ENCODE results near the gene SLC36A4. TPM values are rescaled to one million over a fixed set of nuclear protein-coding genes. Genes with fewer than 3 reads are reported as not detected.

SLC36A4 gene
- polyA plus RNA-seq, 4 donors, result 0.45 to 4.9 (median 2.4) TPM

GRCh38 chr11:93229876-93230275, 32.1 kb upstream of the SLC36A4 start:
- Histone ChIP-seq H3K9me3 (ENCODE audit: control insufficient read depth in 2 of 2, insufficient read depth in 1 of 2, low read depth in 1 of 2, low read length in 1 of 2) (no peaks in the 10 kb centered on the region), H3K4me3 (ENCODE audit: low read depth in 1 of 3, low read length in 3 of 3) (no peak overlapping the region), H3K27ac (ENCODE audit: low read depth in 1 of 3, low read length in 2 of 3) (no peak overlapping the region), H3K27me3 (ENCODE audit: control insufficient read depth in 3 of 3, insufficient read depth in 3 of 3, low read length in 3 of 3) (peaks cover 0 to 4% (median 0%) of the 10 kb centered on the region in 3 donors), H3K4me1 (ENCODE audit: control insufficient read depth in 3 of 3, insufficient read depth in 2 of 3, low read depth in 1 of 3, low read length in 2 of 3) (no peaks in the 10 kb centered on the region), H3K36me3 (ENCODE audit: control insufficient read depth in 3 of 3, insufficient read depth in 2 of 3, low read depth in 1 of 3, low read length in 3 of 3) (no peaks in the 10 kb centered on the region)
- 95 to 98% (median 98%) methylated on average over 1 of the region's 1 CpG for WGBS, 3 donors
- FAIRE-seq, result no peak
- no peak for DNase-seq

GRCh38 chr11:93225662-93226061, 27.9 kb upstream of the SLC36A4 start:
- no peaks in the 10 kb centered on the region for H3K27me3 ChIP-seq (ENCODE audit: control insufficient read depth in 3 of 3, insufficient read depth in 3 of 3, low read length in 3 of 3)
- 23 to 28% (median 24%) methylated on average over 2 of the region's 2 CpGs for WGBS, 3 donors
- FAIRE-seq, result no peak

GRCh38 chr11:93221539-93221938, 23.7 kb upstream of the SLC36A4 start:
- DNase-seq, result peak; percentile 22 to 45
- Histone ChIP-seq H3K27me3 (ENCODE audit: control insufficient read depth in 3 of 3, insufficient read depth in 3 of 3, low read length in 3 of 3) (no peaks in the 10 kb centered on the region), H3K36me3 (ENCODE audit: control insufficient read depth in 3 of 3, insufficient read depth in 2 of 3, low read depth in 1 of 3, low read length in 3 of 3) (no peaks in the 10 kb centered on the region), H3K4me3 (ENCODE audit: low read depth in 1 of 3, low read length in 3 of 3) (no peak overlapping the region), H3K27ac (ENCODE audit: low read depth in 1 of 3, low read length in 2 of 3) (no peak overlapping the region), H3K9me3 (ENCODE audit: control insufficient read depth in 2 of 2, insufficient read depth in 1 of 2, low read depth in 1 of 2, low read length in 1 of 2) (no peaks in the 10 kb centered on the region), H3K4me1 (ENCODE audit: control insufficient read depth in 3 of 3, insufficient read depth in 2 of 3, low read depth in 1 of 3, low read length in 2 of 3) (no peaks in the 10 kb centered on the region)
- WGBS, 3 donors, result 31 to 57% (median 37%) methylated on average over 4 of the region's 4 CpGs
- no peak for FAIRE-seq

More at GRCh38 chr11:93225662-93226061, 27.9 kb upstream of the SLC36A4 start:
- no peak overlapping the region for H3K4me3 ChIP-seq (ENCODE audit: low read depth in 1 of 3, low read length in 3 of 3)
- H3K4me1 ChIP-seq (ENCODE audit: control insufficient read depth in 3 of 3, insufficient read depth in 2 of 3, low read depth in 1 of 3, low read length in 2 of 3), result no peaks in the 10 kb centered on the region
- no peaks in the 10 kb centered on the region for H3K9me3 ChIP-seq (ENCODE audit: control insufficient read depth in 2 of 2, insufficient read depth in 1 of 2, low read depth in 1 of 2, low read length in 1 of 2)
- no peaks in the 10 kb centered on the region for H3K36me3 ChIP-seq (ENCODE audit: control insufficient read depth in 3 of 3, insufficient read depth in 2 of 3, low read depth in 1 of 3, low read length in 3 of 3)
- DNase-seq, result no peak
- H3K27ac ChIP-seq (ENCODE audit: low read depth in 1 of 3, low read length in 2 of 3), result no peak overlapping the region

- no peak for DNase-seq
- H3K36me3 ChIP-seq (ENCODE audit: control insufficient read depth in 3 of 3, insufficient read depth in 2 of 3, low read depth in 1 of 3, low read length in 3 of 3), result no peaks in the 10 kb centered on the region
- no peak overlapping the region for H3K27ac ChIP-seq (ENCODE audit: low read depth in 1 of 3, low read length in 2 of 3)
- H3K4me3 ChIP-seq (ENCODE audit: low read depth in 1 of 3, low read length in 3 of 3), result no peak overlapping the region
- no peak for FAIRE-seq
- no peaks in the 10 kb centered on the region for H3K4me1 ChIP-seq (ENCODE audit: control insufficient read depth in 3 of 3, insufficient read depth in 2 of 3, low read depth in 1 of 3, low read length in 2 of 3)
- H3K27me3 ChIP-seq (ENCODE audit: control insufficient read depth in 3 of 3, insufficient read depth in 3 of 3, low read length in 3 of 3), result peaks cover 0 to 2% (median 0%) of the 10 kb centered on the region in 3 donors
- H3K9me3 ChIP-seq (ENCODE audit: control insufficient read depth in 2 of 2, insufficient read depth in 1 of 2, low read depth in 1 of 2, low read length in 1 of 2), result no peaks in the 10 kb centered on the region
Measured at GRCh38 chr11:93220078-93220477, 22.3 kb upstream of the SLC36A4 start.

GRCh38 chr11:93219440-93219839, 21.6 kb upstream of the SLC36A4 start:
- Histone ChIP-seq H3K27me3 (ENCODE audit: control insufficient read depth in 3 of 3, insufficient read depth in 3 of 3, low read length in 3 of 3) (peaks cover 0 to 2% (median 0%) of the 10 kb centered on the region in 3 donors), H3K4me1 (ENCODE audit: control insufficient read depth in 3 of 3, insufficient read depth in 2 of 3, low read depth in 1 of 3, low read length in 2 of 3) (no peaks in the 10 kb centered on the region), H3K27ac (ENCODE audit: low read depth in 1 of 3, low read length in 2 of 3) (no peak overlapping the region), H3K9me3 (ENCODE audit: control insufficient read depth in 2 of 2, insufficient read depth in 1 of 2, low read depth in 1 of 2, low read length in 1 of 2) (no peaks in the 10 kb centered on the region), H3K36me3 (ENCODE audit: control insufficient read depth in 3 of 3, insufficient read depth in 2 of 3, low read depth in 1 of 3, low read length in 3 of 3) (no peaks in the 10 kb centered on the region), H3K4me3 (ENCODE audit: low read depth in 1 of 3, low read length in 3 of 3) (no peak overlapping the region)
- 70 to 74% (median 70%) methylated on average over 2 of the region's 2 CpGs for WGBS, 3 donors
- FAIRE-seq, result no peak
- no peak for DNase-seq

GRCh38 chr11:93216511-93217101, 18.8 kb upstream of the SLC36A4 start:
- 29 to 38% (median 37%) methylated on average over 5 of the region's 5 CpGs for WGBS, 3 donors
- Histone ChIP-seq H3K4me3 (ENCODE audit: low read depth in 1 of 3, low read length in 3 of 3) (no peak overlapping the region), H3K36me3 (ENCODE audit: control insufficient read depth in 3 of 3, insufficient read depth in 2 of 3, low read depth in 1 of 3, low read length in 3 of 3) (no peaks in the 10 kb centered on the region), H3K27ac (ENCODE audit: low read depth in 1 of 3, low read length in 2 of 3) (no peak overlapping the region), H3K9me3 (ENCODE audit: control insufficient read depth in 2 of 2, insufficient read depth in 1 of 2, low read depth in 1 of 2, low read length in 1 of 2) (no peaks in the 10 kb centered on the region), H3K4me1 (ENCODE audit: control insufficient read depth in 3 of 3, insufficient read depth in 2 of 3, low read depth in 1 of 3, low read length in 2 of 3) (no peaks in the 10 kb centered on the region), H3K27me3 (ENCODE audit: control insufficient read depth in 3 of 3, insufficient read depth in 3 of 3, low read length in 3 of 3) (peaks cover 0 to 2% (median 0%) of the 10 kb centered on the region in 3 donors)
- DNase-seq, result peak in 1 of 2 donors; percentile 40
- no peak for FAIRE-seq

GRCh38 chr11:93213622-93214021, 15.8 kb upstream of the SLC36A4 start:
- Histone ChIP-seq H3K27me3 (ENCODE audit: control insufficient read depth in 3 of 3, insufficient read depth in 3 of 3, low read length in 3 of 3) (peaks cover 0 to 2% (median 0%) of the 10 kb centered on the region in 3 donors), H3K27ac (ENCODE audit: low read depth in 1 of 3, low read length in 2 of 3) (no peak overlapping the region), H3K9me3 (ENCODE audit: control insufficient read depth in 2 of 2, insufficient read depth in 1 of 2, low read depth in 1 of 2, low read length in 1 of 2) (peaks cover 0 to 3% of the 10 kb centered on the region in 2 donors), H3K4me3 (ENCODE audit: low read depth in 1 of 3, low read length in 3 of 3) (no peak overlapping the region), H3K36me3 (ENCODE audit: control insufficient read depth in 3 of 3, insufficient read depth in 2 of 3, low read depth in 1 of 3, low read length in 3 of 3) (no peaks in the 10 kb centered on the region), H3K4me1 (ENCODE audit: control insufficient read depth in 3 of 3, insufficient read depth in 2 of 3, low read depth in 1 of 3, low read length in 2 of 3) (no peaks in the 10 kb centered on the region)
- DNase-seq (no peak), FAIRE-seq (no peak)

- Histone ChIP-seq H3K9me3 (ENCODE audit: control insufficient read depth in 2 of 2, insufficient read depth in 1 of 2, low read depth in 1 of 2, low read length in 1 of 2) (peaks cover 0 to 11% of the 10 kb centered on the region in 2 donors), H3K4me1 (ENCODE audit: control insufficient read depth in 3 of 3, insufficient read depth in 2 of 3, low read depth in 1 of 3, low read length in 2 of 3) (no peaks in the 10 kb centered on the region), H3K4me3 (ENCODE audit: low read depth in 1 of 3, low read length in 3 of 3) (no peak overlapping the region), H3K36me3 (ENCODE audit: control insufficient read depth in 3 of 3, insufficient read depth in 2 of 3, low read depth in 1 of 3, low read length in 3 of 3) (no peaks in the 10 kb centered on the region), H3K27ac (ENCODE audit: low read depth in 1 of 3, low read length in 2 of 3) (no peak overlapping the region), H3K27me3 (ENCODE audit: control insufficient read depth in 3 of 3, insufficient read depth in 3 of 3, low read length in 3 of 3) (peaks cover 0 to 6% (median 0%) of the 10 kb centered on the region in 3 donors)
- 43 to 56% (median 47%) methylated on average over 4 of the region's 4 CpGs for WGBS, 3 donors
- FAIRE-seq, result no peak
- no peak for DNase-seq
Measured at GRCh38 chr11:93212094-93212493, 14.3 kb upstream of the SLC36A4 start.

- H3K27ac ChIP-seq (ENCODE audit: low read depth in 1 of 3, low read length in 2 of 3), result no peak overlapping the region
- H3K27me3 ChIP-seq (ENCODE audit: control insufficient read depth in 3 of 3, insufficient read depth in 3 of 3, low read length in 3 of 3), result peaks cover 0 to 5% (median 0%) of the 10 kb centered on the region in 3 donors
- H3K9me3 ChIP-seq (ENCODE audit: control insufficient read depth in 2 of 2, insufficient read depth in 1 of 2, low read depth in 1 of 2, low read length in 1 of 2), result peaks cover 0 to 11% of the 10 kb centered on the region in 2 donors
- WGBS, 3 donors, result 83 to 89% (median 86%) methylated on average over 2 of the region's 2 CpGs
- DNase-seq (no peak), FAIRE-seq (no peak)
- no peaks in the 10 kb centered on the region for H3K36me3 ChIP-seq (ENCODE audit: control insufficient read depth in 3 of 3, insufficient read depth in 2 of 3, low read depth in 1 of 3, low read length in 3 of 3)
- H3K4me3 ChIP-seq (ENCODE audit: low read depth in 1 of 3, low read length in 3 of 3), result no peak overlapping the region
- no peaks in the 10 kb centered on the region for H3K4me1 ChIP-seq (ENCODE audit: control insufficient read depth in 3 of 3, insufficient read depth in 2 of 3, low read depth in 1 of 3, low read length in 2 of 3)
Measured at GRCh38 chr11:93209466-93209865, 11.7 kb upstream of the SLC36A4 start.

All from small intestine (tissue), 7 donors.